GM12878 (cell line): Measurements from ENCODE around the gene FAM151A. TPM values are rescaled to one million over a fixed set of nuclear protein-coding genes. Genes with fewer than 3 reads are reported as not detected.
A peak's percentile ranks its signal among the peaks of the same experiment; 100 is the strongest.

Source experiments
- ATAC-seq: fragments of 200-7000 bp; cut with Tn5 transposase; 3 replicates; pipeline ENCODE4 v1.9.1; 2020; ENCODE audit warnings: mild to moderate bottlenecking, moderate library complexity
- BruUV-seq: library from RNA; stranded (reverse); fragments of 400-500 nt; replicated peaks from 2 replicates; lab custom pipeline; 2021; lab: Mats Ljungman, UMichigan
- CTCF ChIA-PET: fragments of 300-600 bp; sonication (Branson Sonifier 250); formaldehyde crosslinking; extraction: SDS; loops from one replicate; lab custom pipeline; 2021; ENCODE audit warnings: inconsistent platforms; lab: Yijun Ruan, JAX
- POLR2A ChIA-PET: fragments of 350-600 bp; formaldehyde crosslinking; extraction: SDS; loops from one replicate; lab custom pipeline; 2021; ENCODE audit warnings: inconsistent platforms; lab: Charles Lee
- RAD21 ChIA-PET: fragments of 300-600 bp; sonication (Branson Sonifier 250); formaldehyde crosslinking; loops from one replicate; lab custom pipeline; 2023; ENCODE audit warnings: antibody characterized with exemption; ENCODE audit not compliant: unreplicated experiment; lab: Charles Lee
- SMC1A ChIA-PET: fragments of 300-600 bp; sonication (Branson Sonifier 250); formaldehyde crosslinking; loops from one replicate; lab custom pipeline; 2023; ENCODE audit not compliant: unreplicated experiment, uncharacterized antibody; lab: Charles Lee
- DNase-seq: peaks from one replicate; pipeline ENCODE4 v3.0.0-alpha.2; 2011; ENCODE audit warnings: low read depth, low spot score
- FAIRE-seq: peaks from 3 replicates; lab custom pipeline; 2011; peaks lifted over from hg19 to GRCh38; lab: Jason Lieb, UNC
- H2AFZ ChIP-seq: 2 replicates; pipeline ENCODE4 v1.6.0; 2011; ENCODE audit warnings: low read depth, low read length, control low read depth; ENCODE audit not compliant: control insufficient read depth
- H3K27ac ChIP-seq: 2 replicates; pipeline ENCODE4 v1.5.1; 2011; ENCODE audit warnings: control low read depth; ENCODE audit not compliant: control insufficient read depth, insufficient read depth
- H3K27me3 ChIP-seq, 2 experiments: replicated peaks in 1 of 2; 2 replicates each; pipeline versions ENCODE4 v1.6.0 to v1.6.1; 2011; ENCODE audit warnings: low read length in 1 of 2; ENCODE audit not compliant: control insufficient read depth in 2 of 2, insufficient read depth in 2 of 2
- H3K36me3 ChIP-seq, 2 experiments: 2 replicates each; pipeline ENCODE4 v1.5.1; 2011; ENCODE audit warnings: low read length in 1 of 2; ENCODE audit not compliant: control insufficient read depth in 2 of 2, insufficient read depth in 2 of 2
- H3K4me1 ChIP-seq: 2 replicates; pipeline ENCODE4 v1.6.1; 2011; ENCODE audit warnings: mild to moderate bottlenecking, low read length, moderate library complexity, mixed read lengths; ENCODE audit not compliant: control insufficient read depth, insufficient read depth
- H3K4me2 ChIP-seq: 2 replicates; pipeline ENCODE4 v1.6.0; 2011; ENCODE audit warnings: control low read depth; ENCODE audit not compliant: control insufficient read depth, insufficient read depth
- H3K4me3 ChIP-seq: fragments of 200-600 bp; sonication (generic); 2 replicates; pipeline ENCODE4 v1.5.1; 2016
- H3K79me2 ChIP-seq: 2 replicates; pipeline ENCODE4 v1.6.0; 2011; ENCODE audit warnings: low read length; ENCODE audit not compliant: control insufficient read depth, insufficient read depth
- H3K9ac ChIP-seq: 2 replicates; pipeline ENCODE4 v1.8.0; 2011; ENCODE audit warnings: low read length, control low read depth, mixed read lengths; ENCODE audit not compliant: control insufficient read depth, insufficient read depth
- H3K9me3 ChIP-seq: replicated peaks from 3 replicates; pipeline ENCODE4 v1.5.1; 2011; ENCODE audit warnings: mild to moderate bottlenecking, low read length; ENCODE audit not compliant: control insufficient read depth, insufficient read depth
- H4K20me1 ChIP-seq: 2 replicates; pipeline ENCODE4 v1.6.0; 2011; ENCODE audit not compliant: control insufficient read depth, insufficient read depth
- ATF2 ChIP-seq: IDR thresholded peaks from 2 replicates; pipeline ENCODE4 v1.6.1; 2012; ENCODE audit warnings: low read length, inconsistent platforms
- CBX3 ChIP-seq: fragments of 200-600 bp; sonication (generic); IDR thresholded peaks from 2 replicates; pipeline ENCODE4 v1.6.1; 2016; ENCODE audit warnings: low read depth, borderline replicate concordance
- E4F1 ChIP-seq: fragments of 450-650 bp; IDR thresholded peaks from 2 replicates; pipeline ENCODE4 v1.6.1; 2018; ENCODE audit warnings: borderline replicate concordance, mild to moderate bottlenecking; ENCODE audit not compliant: partially characterized antibody
- RCOR1 ChIP-seq: conservative IDR thresholded peaks from 2 replicates; pipeline ENCODE4 v1.6.1; 2012; ENCODE audit warnings: low read depth, low read length, improper control_type of control experiment
- SPI1 ChIP-seq: IDR thresholded peaks from 2 replicates; pipeline ENCODE4 v1.6.1; 2011; ENCODE audit warnings: low read depth, mild to moderate bottlenecking, low read length, moderate library complexity, borderline replicate concordance; ENCODE audit not compliant: insufficient read depth
- ZBTB4 ChIP-seq: fragments of 450-650 bp; formaldehyde crosslinking; IDR thresholded peaks from 2 replicates; pipeline ENCODE4 v1.4.0; 2022; ENCODE audit warnings: mild to moderate bottlenecking, moderate library complexity
- ZNF217 ChIP-seq: fragments of 450-650 bp; IDR thresholded peaks from 2 replicates; pipeline ENCODE4 v1.6.1; 2017; ENCODE audit warnings: antibody characterized with exemption, mild to moderate bottlenecking
- WGBS: methylation state at CpG from one replicate; pipeline ENCODE4 v1.1.6; 2016; ENCODE audit warnings: low lambda C conversion rate; ENCODE audit not compliant: insufficient replicate concordance, insufficient coverage; ENCODE audit errors: missing lambda C conversion rate; 5-methylcytosine and 5-hydroxymethylcytosine counted together
- in situ Hi-C: fragments of 300-500 bp; cut with MboI; formaldehyde crosslinking; loops from 9 replicates; pipeline ENCODE4 v1.14.3; 2018; ENCODE audit warnings: mixed read lengths
- intact Hi-C: fragments of 100-400 bp; cut with micrococcal nuclease; formaldehyde crosslinking; loops from one replicate; pipeline ENCODE4 v1.14.2; 2022; ENCODE audit not compliant: unreplicated experiment
- polyA plus RNA-seq, 11 experiments: library from polyadenylated mRNA; depleted of rRNA in 4 of 11; unstranded in 6 of 11; stranded (reverse) in 5 of 11; fragments of >200 nt; fragmentation: Nextera tagmentation in 4 of 11; fragmentation: Illumina TruSeq in 1 of 11; extraction: Ambion mirVana in 4 of 11; extraction: Trizol in 1 of 11; gene quantifications; 1 replicate in 1 of 11; 2 replicates in 10 of 11; pipeline versions ENCODE4 v1.2.1 to v1.2.3, GENCODE V29; 2011 to 2016; ENCODE audit warnings: inconsistent platforms in 2 of 11, missing spikeins in 2 of 11, low read depth in 1 of 11
- total RNA-seq, 4 experiments: library from RNA; depleted of rRNA in 3 of 4; stranded (reverse); fragments of >200 nt in 3 of 4; fragmentation: Illumina TruSeq in 1 of 4; extraction: Trizol in 1 of 4; gene quantifications; 2 replicates each; pipeline versions ENCODE4 v1.2.1 to v1.2.3, GENCODE V29; 2013 to 2021

Gene FAM151A
- total and polyA plus RNA-seq, 10 of the 15 experiments (the other 5 are each of a cell fraction or from before 2014, with no cell fraction given) = 0.09 to 0.34 (median 0.14) TPM; not detected in 5

- Histone ChIP-seq H3K9ac (no peak overlapping the region), H3K27ac (no peak overlapping the region), H3K4me3 (no peak overlapping the region), H3K9me3 (no peaks in the 10 kb centered on the region), H3K4me1 (no peaks in the 10 kb centered on the region), H3K79me2 (no peaks in the 10 kb centered on the region), H2AFZ (peak overlapping the region; percentile 26; the same call in 1 of the 2 replicates), H4K20me1 (no peaks in the 10 kb centered on the region), H3K36me3 (no peaks in the 10 kb centered on the region), H3K4me2 (no peak overlapping the region), H3K27me3 (no peaks in the 10 kb centered on the region)
- CTCF ChIA-PET = no interaction called here
- RAD21 ChIA-PET = interaction anchor here (0.7 kb wide), 1 partner anchor 18 kb away, joined by 3 read pairs; no protein-coding TSS in a partner anchor
- SMC1A ChIA-PET = interaction anchor here (1.2 kb wide), 1 partner anchor 18 kb away, joined by 3 read pairs; the partner anchor contains the start of gene FAM151A
- WGBS = 40% methylated on average over 13 of the region's 13 CpGs
- in situ Hi-C loops (no loop called here), intact Hi-C loops (no loop called here)
- POLR2A ChIA-PET = no interaction called here
- FAIRE-seq = no peak
- peak; percentile 67 for ATAC-seq
- BruUV-seq = no TSS peak
- peak; percentile 17 for DNase-seq
- TF ChIP-seq SPI1 (peak; percentile 34; the same call in 1 of the 2 replicates), CBX3 (no peak)
These were observed 18.6 kb downstream of the FAM151A start for GRCh38 chr1:54604572-54605370.

GRCh38 chr1:54604051-54604450 is 19.3 kb downstream of the FAM151A start:
- RAD21 ChIA-PET = interaction anchor here (0.7 kb wide), 1 partner anchor 18 kb away, joined by 3 read pairs; no protein-coding TSS in a partner anchor
- ATAC-seq = no peak
- Histone ChIP-seq H3K4me2 (no peak overlapping the region), H2AFZ (no peak overlapping the region), H3K4me1 (no peaks in the 10 kb centered on the region), H3K79me2 (no peaks in the 10 kb centered on the region), H3K36me3 (no peaks in the 10 kb centered on the region), H3K9me3 (no peaks in the 10 kb centered on the region), H3K27me3 (no peaks in the 10 kb centered on the region), H3K27ac (no peak overlapping the region), H3K9ac (no peak overlapping the region), H3K4me3 (no peak overlapping the region), H4K20me1 (no peaks in the 10 kb centered on the region)
- no peak for DNase-seq
- no peak for FAIRE-seq
- TF ChIP-seq E4F1 = no peak
- no peak for TF ChIP-seq ZBTB4 (CRISPR knock-in tag)
- TF ChIP-seq ZNF217 = no peak
- no peak for TF ChIP-seq RCOR1
- no peak for TF ChIP-seq ATF2
- CTCF ChIA-PET = no interaction called here
- in situ Hi-C loops (no loop called here), intact Hi-C loops (no loop called here)
- POLR2A ChIA-PET = no interaction called here
- SMC1A ChIA-PET = interaction anchor here (1.2 kb wide), 1 partner anchor 19 kb away, joined by 3 read pairs; the partner anchor contains the start of gene FAM151A
- WGBS = 52% methylated on average over 7 of the region's 7 CpGs
- BruUV-seq = no TSS peak
